Ishikawa (cell line): ENCODE measurements around the gene KRT15.

ENCODE experiments used
- CREB1 ChIP-seq: IDR thresholded peaks from 2 replicates; pipeline ENCODE4 v1.6.1; 2012; ENCODE audit warnings: low read depth
- NFIC ChIP-seq: IDR thresholded peaks from 2 replicates; pipeline ENCODE4 v1.6.1; 2012
- YY1 ChIP-seq: IDR thresholded peaks from 2 replicates; pipeline ENCODE4 v1.6.1; 2012; ENCODE audit warnings: low read depth
- TF ChIP-seq, protein P1 (sequence below): IDR thresholded peaks from 2 replicates; pipeline ENCODE4 v1.6.1; 2012
- TF ChIP-seq, protein P2 (sequence below): IDR thresholded peaks from 2 replicates; pipeline ENCODE4 v1.6.1; 2012

DNA sequence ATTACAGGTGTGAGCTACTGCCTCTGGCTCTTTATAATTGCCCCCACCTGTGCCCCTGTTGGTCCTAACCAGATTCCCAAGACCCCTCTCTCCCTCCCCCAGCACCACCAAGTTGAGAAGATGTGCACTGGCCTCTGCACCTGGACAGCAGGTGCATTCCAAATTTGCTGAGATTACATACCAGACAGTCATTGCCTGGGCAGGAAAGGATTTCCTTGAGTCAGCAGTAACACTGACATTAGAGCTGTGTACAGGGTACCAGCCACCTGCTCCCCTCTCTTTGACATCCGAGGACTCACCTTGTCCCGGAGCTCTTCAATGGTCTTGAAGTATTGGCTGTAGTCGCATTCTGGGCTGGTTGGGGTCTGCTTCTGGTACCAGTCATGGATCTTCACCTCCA lies 659 bp downstream of the KRT15 start:
- TF ChIP-seq YY1, result no peak
- TF ChIP-seq, protein P1, sequence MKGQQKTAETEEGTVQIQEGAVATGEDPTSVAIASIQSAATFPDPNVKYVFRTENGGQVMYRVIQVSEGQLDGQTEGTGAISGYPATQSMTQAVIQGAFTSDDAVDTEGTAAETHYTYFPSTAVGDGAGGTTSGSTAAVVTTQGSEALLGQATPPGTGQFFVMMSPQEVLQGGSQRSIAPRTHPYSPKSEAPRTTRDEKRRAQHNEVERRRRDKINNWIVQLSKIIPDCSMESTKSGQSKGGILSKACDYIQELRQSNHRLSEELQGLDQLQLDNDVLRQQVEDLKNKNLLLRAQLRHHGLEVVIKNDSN, result no peak
- no peak for TF ChIP-seq CREB1
- TF ChIP-seq, protein P2, sequence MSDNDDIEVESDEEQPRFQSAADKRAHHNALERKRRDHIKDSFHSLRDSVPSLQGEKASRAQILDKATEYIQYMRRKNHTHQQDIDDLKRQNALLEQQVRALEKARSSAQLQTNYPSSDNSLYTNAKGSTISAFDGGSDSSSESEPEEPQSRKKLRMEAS, result no peak
- TF ChIP-seq NFIC, result no peak
